Lower leg skin (tissue), 3 donors: Measurements from ENCODE around the gene ATP6V0D1.

Source experiments
- CTCF ChIP-seq, 3 donors: fragments of 450-650 bp; IDR thresholded peaks; one replicate each; pipeline ENCODE4 v1.5.1; 2016; ENCODE audit warnings: antibody characterized with exemption in 3 of 3, mild to moderate bottlenecking in 3 of 3, moderate library complexity in 2 of 3
- POLR2A ChIP-seq, 2 donors: fragments of 450-650 bp; IDR thresholded peaks; one replicate each; pipeline ENCODE4 v1.6.1; 2016 to 2017; ENCODE audit warnings: antibody characterized with exemption in 2 of 2, mild to moderate bottlenecking in 1 of 2, moderate library complexity in 1 of 2

GRCh38 chr16:67514382-67514828 is 33.4 kb upstream of the ATP6V0D1 start:
- TF ChIP-seq CTCF (IDR thresholded peaks at IDR 0.05) (no peak), POLR2A (IDR thresholded peaks at IDR 0.05) (no peak)
